Brain microvascular endothelial cell (primary cell): ENCODE measurements around the gene MPP7.

ENCODE experiments used
- DNase-seq: peaks from one replicate; pipeline ENCODE4 v3.0.0-alpha.2; 2020
- H3K27ac ChIP-seq: fragments of 250-450 bp; sonication (Bioruptor Pico); 2 replicates; pipeline ENCODE4 v1.5.1; 2020; ENCODE audit warnings: mild to moderate bottlenecking, moderate library complexity
- H3K27me3 ChIP-seq: fragments of 250-450 bp; sonication (Bioruptor Pico); replicated peaks from 2 replicates; pipeline ENCODE4 v1.5.1; 2020; ENCODE audit warnings: mild to moderate bottlenecking
- H3K36me3 ChIP-seq: fragments of 250-450 bp; sonication (Bioruptor Pico); replicated peaks from 2 replicates; pipeline ENCODE4 v1.5.1; 2020; ENCODE audit warnings: mild to moderate bottlenecking
- H3K4me3 ChIP-seq: 2 replicates; pipeline ENCODE4 v1.5.1; 2011; ENCODE audit warnings: low read depth, mild to moderate bottlenecking, control low read depth, low read length, moderate library complexity
- CTCF ChIP-seq: IDR thresholded peaks from 2 replicates; pipeline ENCODE4 v1.5.1; 2011; ENCODE audit warnings: low read depth, mild to moderate bottlenecking, moderate library complexity, low read length, control low read depth, inconsistent platforms; ENCODE audit errors: missing control alignments
- in situ Hi-C: cut with HindIII; loops from 2 replicates; pipeline ENCODE4 v1.10.0; 2017; ENCODE audit warnings: low sequenced_read_pairs, low pct_ligation_motif_present

MPP7 gene

GRCh38 chr10:28315140-28315539 is 12.3 kb upstream of the MPP7 start:
- DNase-seq, result no peak
- Histone ChIP-seq H3K4me3 (no peak overlapping the region), H3K27ac (no peak overlapping the region), H3K36me3 (no peaks in the 10 kb centered on the region), H3K27me3 (no peaks in the 10 kb centered on the region)
- in situ Hi-C loops, result no loop called here
- no peak for TF ChIP-seq CTCF

GRCh38 chr10:28314211-28314610 is 11.3 kb upstream of the MPP7 start:
- no peak for DNase-seq
- in situ Hi-C loops, result no loop called here
- Histone ChIP-seq H3K36me3 (no peaks in the 10 kb centered on the region), H3K27ac (no peak overlapping the region), H3K27me3 (no peaks in the 10 kb centered on the region), H3K4me3 (no peak overlapping the region)
- no peak for TF ChIP-seq CTCF

- H3K27me3 ChIP-seq, result peaks cover 4% of the 10 kb centered on the region
- no peak overlapping the region for H3K27ac ChIP-seq
- no peak for TF ChIP-seq CTCF
- no peak overlapping the region for H3K4me3 ChIP-seq
- in situ Hi-C loops, result no loop called here
- no peak for DNase-seq
- H3K36me3 ChIP-seq, result no peaks in the 10 kb centered on the region
Observed at GRCh38 chr10:28312572-28312971, 9.7 kb upstream of the MPP7 start.

- H3K4me3 ChIP-seq, result no peak overlapping the region
- no peak overlapping the region for H3K27ac ChIP-seq
- in situ Hi-C loops, result no loop called here
- peaks cover 6% of the 10 kb centered on the region for H3K27me3 ChIP-seq
- TF ChIP-seq CTCF, result no peak
- H3K36me3 ChIP-seq, result no peaks in the 10 kb centered on the region
- no peak for DNase-seq
Observed at GRCh38 chr10:28311104-28311503, 8.2 kb upstream of the MPP7 start.

- peaks cover 10% of the 10 kb centered on the region for H3K27me3 ChIP-seq
- DNase-seq, result no peak
- in situ Hi-C loops, result no loop called here
- no peak overlapping the region for H3K4me3 ChIP-seq
- no peaks in the 10 kb centered on the region for H3K36me3 ChIP-seq
- TF ChIP-seq CTCF, result no peak
- no peak overlapping the region for H3K27ac ChIP-seq
Observed at GRCh38 chr10:28307267-28307666, 4.4 kb upstream of the MPP7 start.

GRCh38 chr10:28305553-28305952 is 2.7 kb upstream of the MPP7 start:
- DNase-seq, result no peak
- no peaks in the 10 kb centered on the region for H3K36me3 ChIP-seq
- in situ Hi-C loops, result no loop called here

More at GRCh38 chr10:28305553-28305952, 2.7 kb upstream of the MPP7 start:
- TF ChIP-seq CTCF, result no peak
- Histone ChIP-seq H3K27me3 (peaks cover 10% of the 10 kb centered on the region), H3K4me3 (no peak overlapping the region), H3K27ac (no peak overlapping the region)
